Measurements from ENCODE around the gene CCDC157. TPM values are rescaled to one million over a fixed set of nuclear protein-coding genes. Genes with fewer than 3 reads are reported as not detected.
"Not testable (repeated sequence)": the region's sequence is repeated elsewhere in the genome, so short reads cannot be mapped to it uniquely, and the experiment has no call there.

The CCDC157 gene
- total RNA-seq, 2 experiments from 2014 or later: 4.0 to 4.7 TPM

DNA sequence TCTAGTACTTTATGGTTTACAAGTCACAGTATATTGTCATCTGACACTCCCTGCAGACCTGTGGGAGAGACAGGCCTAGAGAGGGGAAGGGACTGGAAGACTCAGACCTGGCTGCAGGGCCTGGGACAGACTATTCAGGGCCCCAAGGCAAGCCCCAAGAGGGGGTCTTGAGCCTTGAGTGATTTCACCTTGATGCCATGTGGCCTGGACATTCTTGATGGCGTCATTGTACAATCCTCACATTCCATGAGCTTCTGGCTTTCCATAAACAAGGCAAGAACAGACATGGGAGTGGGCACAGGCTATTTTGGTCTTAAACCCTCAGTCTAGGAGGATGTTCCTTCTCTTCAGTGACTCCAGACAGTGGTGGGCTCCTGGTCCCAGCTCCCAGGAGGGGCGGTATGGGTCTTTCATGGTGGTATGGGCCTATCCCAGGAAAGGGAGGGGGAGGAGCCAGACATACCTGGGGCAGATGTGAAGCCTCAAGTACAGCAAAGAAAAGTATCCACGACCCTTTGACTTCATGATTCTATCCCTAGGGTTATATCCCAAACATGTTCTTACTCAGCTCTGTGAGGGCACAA is 28.2 kb upstream of the CCDC157 start:
- H3K4me1 Mint-ChIP-seq: peaks cover 29% of the 10 kb centered on the region
- no peak overlapping the region for H3K4me3 Mint-ChIP-seq
- no peak for DNase-seq
- no peaks in the 10 kb centered on the region for H3K27me3 Mint-ChIP-seq
- peaks cover 25% of the 10 kb centered on the region for H3K36me3 Mint-ChIP-seq
- peak overlapping the region; percentile 62 for H3K27ac Mint-ChIP-seq
- no peaks in the 10 kb centered on the region for H3K9me3 Mint-ChIP-seq
- ATAC-seq (ENCODE audit: low read depth): no peak
- POLR2A ChIA-PET: interaction anchor here (0.5 to 5.9 kb wide), 4 partner anchors 24 to 594 kb away, joined by 3 to 80 read pairs (median 24); partner anchors contain the start of genes CASTOR1, CCDC157 and SF3A1

DNA sequence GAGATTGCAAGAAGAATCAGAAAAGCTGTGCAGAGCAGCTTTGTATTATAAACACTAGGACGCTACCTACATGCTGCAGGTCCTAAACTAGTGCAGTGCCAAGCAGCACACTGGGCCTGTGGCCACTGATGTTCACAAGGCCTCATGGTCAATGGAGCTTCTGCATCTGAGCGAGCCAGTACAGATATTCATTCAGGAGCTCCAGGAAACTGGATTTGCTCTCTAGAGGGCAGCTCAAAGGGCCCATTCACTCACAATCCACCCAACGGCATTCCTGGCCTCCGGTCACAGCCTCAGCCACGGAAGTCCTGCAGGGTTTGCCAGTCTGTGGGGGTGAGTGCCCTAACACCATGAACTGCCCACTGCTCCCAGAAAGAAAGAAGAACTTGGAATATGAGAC is 24.3 kb upstream of the CCDC157 start:
- H3K27ac Mint-ChIP-seq: no peak overlapping the region
- H3K27me3 Mint-ChIP-seq: no peaks in the 10 kb centered on the region
- no peak overlapping the region for H3K4me3 Mint-ChIP-seq
- H3K4me1 Mint-ChIP-seq: peaks cover 10% of the 10 kb centered on the region
- peaks cover 39% of the 10 kb centered on the region for H3K36me3 Mint-ChIP-seq
- POLR2A ChIA-PET: interaction anchor here (0.5 to 1.1 kb wide), 3 partner anchors 23 to 43 kb away, joined by 3 to 4 read pairs (median 4); partner anchors contain the start of gene CASTOR1
- no peak for ATAC-seq (ENCODE audit: low read depth)
- DNase-seq: no peak
- no peaks in the 10 kb centered on the region for H3K9me3 Mint-ChIP-seq

DNA sequence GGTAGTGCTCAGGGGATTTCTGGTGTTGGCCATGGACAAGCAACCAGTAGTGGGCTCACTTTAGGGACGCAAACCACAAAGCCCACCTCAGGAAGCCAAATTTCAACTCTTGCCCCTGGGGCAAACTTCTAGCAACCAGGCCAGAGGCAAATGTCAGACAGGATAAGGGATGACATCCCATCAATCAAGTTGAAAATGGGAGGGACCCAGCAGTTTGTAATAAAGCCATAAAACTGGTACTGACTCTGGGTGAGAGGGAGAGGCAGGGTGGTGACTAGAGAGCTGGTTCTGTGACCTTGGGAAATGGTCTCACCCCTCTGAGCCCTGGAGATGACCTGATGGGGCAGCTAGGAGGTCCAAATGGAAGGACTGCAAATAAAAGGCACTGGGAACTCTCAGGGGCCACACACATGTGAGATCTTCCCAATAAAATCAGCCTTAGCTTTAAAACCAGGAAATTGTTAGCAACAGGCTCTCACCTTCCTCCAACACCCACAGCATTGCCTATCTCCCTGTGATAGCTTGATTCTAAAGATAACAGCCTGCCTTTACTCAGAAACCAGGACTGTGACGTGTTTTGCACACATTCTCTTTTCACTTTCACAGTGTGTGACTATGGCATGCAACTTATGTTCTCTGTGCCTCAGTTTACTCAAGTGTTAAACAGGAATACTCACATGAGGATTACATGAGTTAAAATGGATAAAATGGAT is 23.7 kb upstream of the CCDC157 start:
- H3K36me3 Mint-ChIP-seq: peaks cover 43% of the 10 kb centered on the region
- no peak for DNase-seq

DNA sequence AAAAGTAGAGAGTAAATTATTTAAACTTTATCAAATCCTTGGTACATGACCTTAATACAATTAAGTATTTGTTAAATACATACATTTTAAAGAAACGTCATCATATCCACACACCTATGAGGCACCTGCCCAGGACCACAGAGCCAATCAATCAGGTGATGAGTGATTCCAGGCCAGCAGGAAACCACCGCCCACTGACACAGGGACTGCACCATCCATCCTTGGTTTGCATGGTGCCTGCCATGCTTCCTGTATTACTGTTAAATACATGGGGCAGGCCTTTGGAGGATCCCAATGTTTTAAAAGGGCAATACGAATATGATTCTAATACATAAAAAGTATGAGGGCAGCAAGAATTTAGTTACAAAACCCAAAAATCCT is 23.1 kb upstream of the CCDC157 start:
- H3K27me3 Mint-ChIP-seq: no peaks in the 10 kb centered on the region
- no peaks in the 10 kb centered on the region for H3K9me3 Mint-ChIP-seq
- H3K4me3 Mint-ChIP-seq: no peak overlapping the region
- ATAC-seq (ENCODE audit: low read depth) (no peak), DNase-seq (no peak)
- no peak overlapping the region for H3K27ac Mint-ChIP-seq
- peaks cover 46% of the 10 kb centered on the region for H3K36me3 Mint-ChIP-seq
- POLR2A ChIA-PET: no interaction called here
- H3K4me1 Mint-ChIP-seq: peaks cover 7% of the 10 kb centered on the region

More for the DNA sequence above, 23.7 kb upstream of the CCDC157 start:
- POLR2A ChIA-PET: interaction anchor here (0.9 kb wide), 1 partner anchor 23 kb away, joined by 3 read pairs; no protein-coding TSS in a partner anchor
- Mint-ChIP-seq H3K4me1 (peaks cover 7% of the 10 kb centered on the region), H3K9me3 (no peaks in the 10 kb centered on the region), H3K27me3 (no peaks in the 10 kb centered on the region), H3K27ac (no peak overlapping the region), H3K4me3 (no peak overlapping the region)
- no peak for ATAC-seq (ENCODE audit: low read depth)

DNA sequence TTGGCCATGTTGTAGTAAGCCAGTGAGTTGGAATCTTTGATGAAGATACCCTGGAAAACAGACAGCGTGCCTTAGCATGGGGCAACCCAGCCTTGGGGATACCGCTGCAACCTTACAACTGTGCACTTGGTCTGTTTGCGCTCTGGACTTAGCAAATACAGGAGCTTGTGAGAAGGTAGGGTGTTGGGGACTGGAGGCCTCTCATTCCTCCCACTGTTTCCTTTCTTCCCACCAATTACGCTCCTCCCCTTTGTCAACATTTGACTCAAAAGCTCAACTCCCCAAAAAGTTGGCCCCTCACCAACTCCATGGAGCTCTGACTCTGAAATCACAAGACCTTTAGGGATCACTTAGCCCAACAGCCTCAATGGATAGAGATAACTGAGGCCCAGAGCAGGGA is 22.2 kb upstream of the CCDC157 start:
- no peak for ATAC-seq (ENCODE audit: low read depth)

DNA sequence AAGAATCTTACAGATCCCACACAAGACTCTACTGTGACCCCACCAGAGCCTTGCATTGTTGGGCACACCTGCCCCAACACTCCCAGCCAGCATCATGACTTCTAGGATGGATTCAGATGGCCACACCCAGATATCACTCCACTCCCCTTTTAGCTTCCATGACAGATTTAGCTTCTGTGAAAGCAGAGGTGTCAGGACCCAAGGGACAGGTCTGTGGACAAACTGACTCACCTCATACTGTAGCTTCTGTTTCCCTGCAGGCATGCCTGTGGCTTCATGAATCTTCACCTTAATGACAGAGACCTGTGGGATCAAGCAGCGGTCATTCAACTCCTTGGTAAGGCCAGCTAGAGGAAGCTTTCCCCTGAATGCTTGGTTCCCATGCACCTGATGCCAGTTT is 21.6 kb upstream of the CCDC157 start:
- Mint-ChIP-seq H3K36me3 (peaks cover 50% of the 10 kb centered on the region), H3K27me3 (no peaks in the 10 kb centered on the region), H3K9me3 (no peaks in the 10 kb centered on the region), H3K4me1 (peaks cover 7% of the 10 kb centered on the region), H3K4me3 (no peak overlapping the region), H3K27ac (no peak overlapping the region)
- ATAC-seq (ENCODE audit: low read depth): no peak
- no peak for DNase-seq
- POLR2A ChIA-PET: interaction anchor here (1.3 kb wide), 1 partner anchor 8 kb away, joined by 3 read pairs; no protein-coding TSS in a partner anchor

More for the DNA sequence above, 22.2 kb upstream of the CCDC157 start:
- peaks cover 50% of the 10 kb centered on the region for H3K36me3 Mint-ChIP-seq
- H3K4me3 Mint-ChIP-seq: no peak overlapping the region
- POLR2A ChIA-PET: interaction anchor here (1.3 kb wide), 1 partner anchor 7 kb away, joined by 3 read pairs; no protein-coding TSS in a partner anchor
- H3K9me3 Mint-ChIP-seq: no peaks in the 10 kb centered on the region
- DNase-seq: no peak
- H3K4me1 Mint-ChIP-seq: peaks cover 7% of the 10 kb centered on the region
- no peaks in the 10 kb centered on the region for H3K27me3 Mint-ChIP-seq
- H3K27ac Mint-ChIP-seq: no peak overlapping the region

DNA sequence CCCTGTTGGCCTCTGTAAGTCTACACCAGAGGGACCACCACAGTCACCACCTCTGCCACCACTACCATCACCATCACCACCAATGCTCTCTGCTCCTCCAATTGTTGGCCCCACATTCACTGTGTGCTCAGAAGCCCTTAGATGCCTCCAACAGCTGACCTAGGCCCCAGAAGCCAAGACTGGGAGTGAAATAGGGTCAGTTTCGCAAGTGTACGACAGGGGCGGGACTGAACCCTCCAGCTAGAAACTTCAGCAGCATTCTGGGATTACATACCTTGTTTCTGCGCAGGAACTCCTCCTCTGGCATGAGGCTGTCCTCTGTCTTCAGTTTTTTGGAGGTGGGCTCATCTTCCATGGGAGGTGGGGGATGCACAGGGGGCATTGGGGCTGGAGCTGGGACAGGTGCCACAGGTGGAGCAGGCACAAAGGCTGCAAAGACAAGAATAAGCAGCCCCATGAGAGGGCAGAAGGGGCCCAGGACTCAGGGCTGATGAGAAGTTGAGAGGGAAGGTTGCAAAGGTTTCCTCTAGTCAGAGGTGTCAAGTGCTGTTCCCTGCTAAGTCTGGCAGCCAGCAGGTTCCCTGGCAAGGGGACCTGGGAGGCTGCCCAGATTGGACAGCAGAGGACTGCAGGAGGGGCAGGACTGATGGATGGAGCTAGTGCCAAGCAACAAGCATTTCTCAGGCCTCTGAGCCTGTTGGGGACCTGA is 19.9 kb upstream of the CCDC157 start:
- Mint-ChIP-seq H3K4me1 (peaks cover 7% of the 10 kb centered on the region), H3K27me3 (no peaks in the 10 kb centered on the region), H3K4me3 (no peak overlapping the region), H3K27ac (no peak overlapping the region), H3K9me3 (no peaks in the 10 kb centered on the region), H3K36me3 (peaks cover 52% of the 10 kb centered on the region)
- no peak for ATAC-seq (ENCODE audit: low read depth)
- POLR2A ChIA-PET: no interaction called here
- DNase-seq: no peak

DNA sequence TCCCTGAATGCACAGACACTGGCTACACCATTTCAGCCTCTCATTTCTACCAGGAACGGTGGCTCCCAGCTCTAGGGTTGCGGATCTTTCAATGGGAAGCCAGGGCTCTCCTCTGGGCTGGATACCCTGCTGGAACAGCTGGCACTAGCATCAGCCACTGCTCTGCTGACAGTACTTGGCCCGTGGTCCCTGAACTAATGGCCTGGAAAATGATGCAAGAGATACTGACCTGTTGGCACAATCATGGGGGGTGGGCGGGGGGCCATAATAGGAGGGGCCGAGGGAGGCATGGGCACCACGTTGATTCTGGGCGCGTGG is 19.4 kb upstream of the CCDC157 start:
- Mint-ChIP-seq H3K9me3 (no peaks in the 10 kb centered on the region), H3K4me3 (no peak overlapping the region), H3K4me1 (peaks cover 7% of the 10 kb centered on the region), H3K36me3 (peaks cover 56% of the 10 kb centered on the region), H3K27me3 (no peaks in the 10 kb centered on the region), H3K27ac (no peak overlapping the region)
- POLR2A ChIA-PET: no interaction called here
- DNase-seq: no peak
- ATAC-seq (ENCODE audit: low read depth): no peak

DNA sequence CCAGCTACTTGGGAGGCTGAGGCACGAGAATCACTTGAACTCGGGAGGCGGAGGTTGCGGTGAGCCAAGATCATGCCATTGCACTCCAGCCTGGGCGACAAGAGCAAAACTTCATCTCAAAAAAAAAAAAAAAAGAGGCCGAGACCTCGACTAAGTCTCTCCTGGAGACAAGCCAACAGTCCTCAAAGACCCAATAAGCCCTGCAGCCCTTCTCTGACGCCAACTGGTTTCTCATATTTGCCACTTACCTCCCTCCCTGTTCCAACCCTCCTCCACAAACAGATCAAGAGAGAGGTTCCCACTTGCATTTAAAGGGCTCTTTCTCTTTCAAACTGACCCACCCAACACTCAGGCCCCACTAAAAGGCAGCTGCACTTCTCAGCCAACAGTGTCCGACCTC is 18.5 kb upstream of the CCDC157 start:
- H3K27ac Mint-ChIP-seq; H3K9me3 Mint-ChIP-seq; H3K27me3 Mint-ChIP-seq; DNase-seq; H3K4me1 Mint-ChIP-seq; ATAC-seq (ENCODE audit: low read depth); H3K4me3 Mint-ChIP-seq; POLR2A ChIA-PET: not testable (repeated sequence)
- H3K36me3 Mint-ChIP-seq: peaks cover 59% of the 10 kb centered on the region

DNA sequence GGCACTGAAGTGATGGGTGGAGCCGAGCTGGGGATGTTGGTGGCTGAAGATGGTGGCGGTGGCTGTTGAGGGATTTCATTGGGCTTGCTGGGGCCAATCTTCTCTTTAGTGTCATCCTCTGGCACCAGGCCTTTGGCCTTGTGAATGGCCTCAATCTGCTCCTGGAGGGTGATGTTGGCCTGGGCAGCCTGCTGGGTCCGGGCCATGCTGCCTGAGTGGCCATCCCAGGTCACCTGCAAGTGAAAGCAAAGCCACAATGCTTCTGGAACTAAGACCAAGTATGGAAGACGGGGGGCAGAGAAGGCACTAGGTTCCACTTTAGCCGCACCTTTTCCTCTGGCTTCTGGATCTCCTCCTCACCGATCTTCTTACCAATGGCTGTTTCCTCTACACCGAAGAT is 18.0 kb upstream of the CCDC157 start:
- Mint-ChIP-seq H3K36me3 (peaks cover 60% of the 10 kb centered on the region), H3K27ac (no peak overlapping the region), H3K27me3 (no peaks in the 10 kb centered on the region), H3K9me3 (no peaks in the 10 kb centered on the region), H3K4me1 (peaks cover 7% of the 10 kb centered on the region), H3K4me3 (no peak overlapping the region)
- ATAC-seq (ENCODE audit: low read depth) (no peak), DNase-seq (no peak)
- POLR2A ChIA-PET: no interaction called here

DNA sequence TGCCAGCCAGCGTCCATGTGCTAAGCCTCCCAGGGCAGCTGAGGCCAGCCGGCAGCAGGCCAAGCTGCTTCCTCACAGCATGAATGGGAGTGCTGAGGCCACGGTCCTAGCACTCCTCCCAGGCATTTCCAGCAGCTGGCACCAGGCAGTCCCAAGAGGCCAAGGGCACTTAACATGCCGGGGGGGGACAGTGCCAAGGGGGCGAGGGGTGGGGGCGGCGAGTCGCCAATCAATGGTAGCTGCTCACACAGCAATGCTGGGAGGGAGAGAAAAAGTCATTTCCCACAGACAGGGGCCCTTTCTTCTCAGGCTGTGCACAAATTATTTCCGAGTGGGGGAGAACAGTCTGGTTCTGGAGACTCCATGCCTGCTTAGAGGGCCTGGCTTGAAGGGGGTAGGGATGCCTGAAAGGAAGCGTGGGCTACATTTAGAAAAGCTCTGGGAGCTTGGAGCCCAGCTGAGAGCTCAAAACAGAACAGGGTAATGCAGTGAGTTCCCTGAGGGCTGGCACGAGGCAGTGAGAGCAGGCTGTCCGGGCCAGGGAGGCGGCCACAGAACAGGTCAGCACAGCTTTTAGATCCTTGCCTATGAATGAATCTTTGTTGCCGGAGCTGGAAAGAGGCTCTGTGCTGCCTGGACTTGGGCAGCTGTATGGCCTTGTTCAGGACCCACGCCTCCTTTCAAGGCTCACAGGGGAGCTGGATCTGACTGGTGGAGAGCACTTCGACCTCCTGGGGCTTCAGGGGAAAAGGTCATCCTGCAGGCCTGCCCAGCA is 15.7 kb upstream of the CCDC157 start:
- H3K4me1 Mint-ChIP-seq: peaks cover 2% of the 10 kb centered on the region
- H3K36me3 Mint-ChIP-seq: peaks cover 51% of the 10 kb centered on the region
- POLR2A ChIA-PET: interaction anchor here (1.9 kb wide), 1 partner anchor 15 kb away, joined by 5 read pairs; the partner anchor contains the start of genes CCDC157 and SF3A1
- H3K4me3 Mint-ChIP-seq: no peak overlapping the region
- no peaks in the 10 kb centered on the region for H3K27me3 Mint-ChIP-seq
- DNase-seq: no peak
- no peak for ATAC-seq (ENCODE audit: low read depth)
- no peak overlapping the region for H3K27ac Mint-ChIP-seq
- H3K9me3 Mint-ChIP-seq: no peaks in the 10 kb centered on the region

DNA sequence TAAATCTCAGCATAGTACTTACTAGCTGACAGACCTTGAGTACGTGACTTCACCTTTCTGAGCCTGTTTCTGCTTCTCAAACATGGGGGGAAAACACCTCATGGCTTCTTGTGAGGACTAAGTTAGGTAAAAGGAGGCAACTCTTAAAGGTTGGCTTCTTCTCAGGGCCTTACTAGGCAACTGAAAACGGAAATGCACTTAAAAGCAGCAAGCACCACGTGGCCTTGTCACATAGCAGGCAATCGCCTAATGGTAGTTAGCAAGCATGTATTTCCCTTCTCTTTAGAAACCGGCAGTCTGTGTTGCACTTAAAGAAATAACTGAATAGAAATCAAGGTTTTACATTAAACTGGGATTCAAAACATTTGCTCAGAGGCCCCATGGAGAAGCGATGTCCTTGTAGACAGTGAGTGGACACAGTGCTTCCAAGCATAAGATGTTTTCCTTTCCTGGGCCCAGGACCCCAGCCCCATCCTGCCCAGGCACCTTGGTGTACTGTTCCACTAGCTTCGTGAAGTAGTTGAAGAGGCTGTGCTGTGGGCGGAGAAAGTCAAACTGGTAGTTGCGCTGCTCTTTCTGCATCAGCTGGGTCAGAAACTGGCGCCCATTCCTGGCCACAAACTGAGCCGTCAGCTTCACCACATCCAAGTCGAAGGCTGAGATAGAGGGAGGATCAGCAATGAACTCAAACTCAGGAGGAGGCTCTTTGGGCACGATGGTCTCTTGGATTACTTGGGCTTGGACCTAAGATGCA is 12.2 kb upstream of the CCDC157 start:
- ATAC-seq (ENCODE audit: low read depth) (no peak), DNase-seq (no peak)
- Mint-ChIP-seq H3K9me3 (no peaks in the 10 kb centered on the region), H3K36me3 (peaks cover 46% of the 10 kb centered on the region), H3K4me3 (no peak overlapping the region), H3K4me1 (peaks cover 12% of the 10 kb centered on the region), H3K27ac (no peak overlapping the region), H3K27me3 (no peaks in the 10 kb centered on the region)
- POLR2A ChIA-PET: no interaction called here
